Fibroblast of lung (primary cell): Measurements from ENCODE around the gene BLOC1S5. TPM values are rescaled to one million over a fixed set of nuclear protein-coding genes. Genes with fewer than 3 reads are reported as not detected.

Source experiments
- DNase-seq, 2 donors: peaks; one replicate each; pipeline versions ENCODE4 v3.0.0 to v3.0.0-alpha.2; 2010; ENCODE audit warnings: low read depth in 2 of 2
- H2AFZ ChIP-seq: 2 replicates; pipeline ENCODE4 v1.5.1; 2012; ENCODE audit warnings: low read length, control low read depth, inconsistent platforms
- H3K27ac ChIP-seq: 2 replicates; pipeline ENCODE4 v1.5.1; 2011; ENCODE audit warnings: low read length, control low read depth; ENCODE audit not compliant: insufficient read depth
- H3K27me3 ChIP-seq: 2 replicates; pipeline ENCODE4 v1.5.1; 2011; ENCODE audit warnings: mild to moderate bottlenecking, low read length; ENCODE audit not compliant: control insufficient read depth, insufficient read depth
- H3K36me3 ChIP-seq: 2 replicates; pipeline ENCODE4 v1.5.1; 2011; ENCODE audit warnings: low read length; ENCODE audit not compliant: control insufficient read depth, insufficient read depth
- H3K4me1 ChIP-seq: 2 replicates; pipeline ENCODE4 v1.5.1; 2011; ENCODE audit warnings: low read length; ENCODE audit not compliant: control insufficient read depth, insufficient read depth; ENCODE audit errors: extremely low read depth
- H3K4me2 ChIP-seq: 2 replicates; pipeline ENCODE4 v1.5.1; 2011; ENCODE audit warnings: low read length, control low read depth; ENCODE audit not compliant: insufficient read depth; ENCODE audit errors: extremely low read depth
- H3K4me3 ChIP-seq, 4 experiments: fragments of 200-600 bp in 1 of 4; sonication (generic) in 1 of 4; replicated peaks in 1 of 4; 2 replicates each; pipeline ENCODE4 v1.5.1; 2011 to 2016; ENCODE audit warnings: low read length in 4 of 4, low read depth in 3 of 4, mild to moderate bottlenecking in 3 of 4, control low read depth in 2 of 4, inconsistent platforms in 1 of 4, mixed read lengths in 1 of 4; ENCODE audit not compliant: insufficient read depth in 1 of 4; ENCODE audit errors: control extremely low read depth in 1 of 4
- H3K79me2 ChIP-seq: 2 replicates; pipeline ENCODE4 v1.5.1; 2012; ENCODE audit warnings: mild to moderate bottlenecking, low read length, inconsistent platforms; ENCODE audit not compliant: control insufficient read depth, insufficient read depth
- H3K9ac ChIP-seq: 2 replicates; pipeline ENCODE4 v1.5.1; 2011; ENCODE audit warnings: mild to moderate bottlenecking, low read length, control low read depth; ENCODE audit not compliant: insufficient read depth
- H3K9me3 ChIP-seq: 2 replicates; pipeline ENCODE4 v1.5.1; 2012; ENCODE audit warnings: low read depth, low read length; ENCODE audit not compliant: control insufficient read depth, insufficient read depth
- H4K20me1 ChIP-seq: 2 replicates; pipeline ENCODE4 v1.5.1; 2011; ENCODE audit warnings: low read length; ENCODE audit not compliant: control insufficient read depth, insufficient read depth; ENCODE audit errors: extremely low read depth
- CTCF ChIP-seq, 2 donors: IDR thresholded peaks in 1 of 2; conservative IDR thresholded peaks in 1 of 2; 1 replicate in 1 of 2; 2 replicates in 1 of 2; pipeline ENCODE4 v1.5.1; 2011 to 2012; ENCODE audit warnings: low read length in 2 of 2, control low read depth in 1 of 2, inconsistent platforms in 1 of 2, low read depth in 1 of 2, mild to moderate bottlenecking in 1 of 2
- EZH2 ChIP-seq: IDR thresholded peaks from 2 replicates; pipeline ENCODE4 v1.5.1; 2012; ENCODE audit warnings: low read length, control low read depth, mild to moderate bottlenecking; ENCODE audit errors: missing control alignments
- polyA plus RNA-seq, 2 donors: library from polyadenylated mRNA; depleted of rRNA in 1 of 2; stranded (reverse) in 1 of 2; unstranded in 1 of 2; fragments of >200 nt; gene quantifications; 2 replicates each; pipeline ENCODE4 v1.2.1, GENCODE V29; 2011 to 2012; ENCODE audit warnings: missing spikeins in 1 of 2
- total RNA-seq: library from RNA; depleted of rRNA; stranded (reverse); fragments of >200 nt; gene quantifications from 2 replicates; pipeline ENCODE4 v1.2.1, GENCODE V29; 2014

The BLOC1S5 gene
- total and polyA plus RNA-seq, 2 donors (not counting 1 experiment from before 2014, with no cell fraction given), result 10.1 to 20.6 TPM

- no peaks in the 10 kb centered on the region for H3K4me1 ChIP-seq
- H3K79me2 ChIP-seq, result no peaks in the 10 kb centered on the region
- no peak overlapping the region for H3K4me2 ChIP-seq
- H3K27me3 ChIP-seq, result no peaks in the 10 kb centered on the region
- no peak overlapping the region for H3K9ac ChIP-seq
- H3K4me3 ChIP-seq, result no peak overlapping the region
- no peak for DNase-seq
- H2AFZ ChIP-seq, result no peak overlapping the region
- TF ChIP-seq EZH2 (no peak), CTCF (conservative IDR thresholded peaks at IDR 0.05 in 1 of 2, IDR thresholded peaks at IDR 0.05 in 1 of 2; ENCODE audit: low read depth in 1 of 2, low read length in 2 of 2) (no peak)
- H3K9me3 ChIP-seq, result no peaks in the 10 kb centered on the region
- no peaks in the 10 kb centered on the region for H4K20me1 ChIP-seq
- H3K27ac ChIP-seq, result no peak overlapping the region
- H3K36me3 ChIP-seq, result no peaks in the 10 kb centered on the region
Observed at GRCh38 chr6:8110117-8110721, 46.0 kb upstream of the BLOC1S5 start.

- Histone ChIP-seq H2AFZ (no peak overlapping the region), H3K36me3 (no peaks in the 10 kb centered on the region), H3K4me1 (no peaks in the 10 kb centered on the region), H3K4me2 (peak overlapping the region; percentile 5), H3K27ac (no peak overlapping the region), H3K27me3 (no peaks in the 10 kb centered on the region), H3K9me3 (no peaks in the 10 kb centered on the region), H3K79me2 (no peaks in the 10 kb centered on the region), H3K4me3 (no peak overlapping the region), H4K20me1 (no peaks in the 10 kb centered on the region), H3K9ac (no peak overlapping the region)
- no peak for DNase-seq
- no peak for TF ChIP-seq CTCF (conservative IDR thresholded peaks at IDR 0.05 in 1 of 2, IDR thresholded peaks at IDR 0.05 in 1 of 2; ENCODE audit: low read depth in 1 of 2, low read length in 2 of 2)
- no peak for TF ChIP-seq EZH2
Observed at GRCh38 chr6:8108759-8109539, 44.8 kb upstream of the BLOC1S5 start.

GRCh38 chr6:8108031-8108660 lies 44.0 kb upstream of the BLOC1S5 start:
- peak; percentile 92 to 95 for DNase-seq
- no peaks in the 10 kb centered on the region for H3K4me1 ChIP-seq
- TF ChIP-seq EZH2 (no peak), CTCF (conservative IDR thresholded peaks at IDR 0.05 in 1 of 2, IDR thresholded peaks at IDR 0.05 in 1 of 2; ENCODE audit: low read depth in 1 of 2, low read length in 2 of 2) (no peak)
- H4K20me1 ChIP-seq, result no peaks in the 10 kb centered on the region
- peak overlapping the region; percentile 73 for H3K27ac ChIP-seq
- no peak overlapping the region for H3K9ac ChIP-seq
- H3K36me3 ChIP-seq, result no peaks in the 10 kb centered on the region
- peak overlapping the region; percentile 5 for H3K4me2 ChIP-seq
- no peaks in the 10 kb centered on the region for H3K27me3 ChIP-seq
- peak overlapping the region; percentile 24 for H2AFZ ChIP-seq
- no peaks in the 10 kb centered on the region for H3K9me3 ChIP-seq
- H3K4me3 ChIP-seq, result no peak overlapping the region
- no peaks in the 10 kb centered on the region for H3K79me2 ChIP-seq
